Forelimb muscle (tissue), 1 donor: ENCODE data around the gene TIRAP. TPM values are rescaled to one million over a fixed set of nuclear protein-coding genes. Genes with fewer than 3 reads are reported as not detected.

Source experiments
- DNase-seq: peaks from one replicate; pipeline ENCODE4 v3.0.0-alpha.2; 2013; ENCODE audit warnings: low read depth
- polyA plus RNA-seq: library from polyadenylated mRNA; unstranded; fragments of 120-200 nt; gene quantifications from one replicate; pipeline ENCODE4 v1.2.1, GENCODE V29; 2013; ENCODE audit not compliant: insufficient read length

The TIRAP gene
- polyA plus RNA-seq, 1 donor: 9.2 TPM

- DNase-seq: no peak
Observed at GRCh38 chr11:126322996-126323395, 40.1 kb downstream of the TIRAP start.

GRCh38 chr11:126327281-126328000, 44.5 kb downstream of the TIRAP start:
- no peak for DNase-seq

GRCh38 chr11:126328001-126328390, 45.1 kb downstream of the TIRAP start:
- no peak for DNase-seq

- DNase-seq: no peak
Observed at GRCh38 chr11:126328444-126328843, 45.6 kb downstream of the TIRAP start.

- DNase-seq: no peak
Observed at GRCh38 chr11:126328938-126329643, 46.2 kb downstream of the TIRAP start.

GRCh38 chr11:126329644-126330211, 46.8 kb downstream of the TIRAP start:
- no peak for DNase-seq

GRCh38 chr11:126331286-126331685, 48.4 kb downstream of the TIRAP start:
- DNase-seq: no peak

GRCh38 chr11:126332221-126332711, 49.4 kb downstream of the TIRAP start:
- no peak for DNase-seq

GRCh38 chr11:126333142-126333541, 50.2 kb downstream of the TIRAP start:
- no peak for DNase-seq

GRCh38 chr11:126334659-126335462, 52.0 kb downstream of the TIRAP start:
- no peak for DNase-seq

- DNase-seq: no peak
Observed at GRCh38 chr11:126335463-126335760, 52.5 kb downstream of the TIRAP start.

- no peak for DNase-seq
Observed at GRCh38 chr11:126336138-126336541, 53.2 kb downstream of the TIRAP start.

- no peak for DNase-seq
Observed at GRCh38 chr11:126336671-126337101, 53.8 kb downstream of the TIRAP start.

GRCh38 chr11:126337126-126337473, 54.2 kb downstream of the TIRAP start:
- DNase-seq: no peak

- DNase-seq: no peak
Observed at GRCh38 chr11:126337474-126338241, 54.8 kb downstream of the TIRAP start.

- no peak for DNase-seq
Observed at GRCh38 chr11:126338346-126339055, 55.6 kb downstream of the TIRAP start.

GRCh38 chr11:126339073-126339862, 56.4 kb downstream of the TIRAP start:
- DNase-seq: no peak

GRCh38 chr11:126339863-126340434, 57.1 kb downstream of the TIRAP start:
- DNase-seq: peak; percentile 71

GRCh38 chr11:126340960-126341606, 58.2 kb downstream of the TIRAP start:
- DNase-seq: no peak
